ENCODE results near the gene ZBTB8A. TPM values are rescaled to one million over a fixed set of nuclear protein-coding genes. Genes with fewer than 3 reads are reported as not detected.

ZBTB8A gene
- total RNA-seq, 1 experiment from 2014 or later = 11.5 TPM

DNA sequence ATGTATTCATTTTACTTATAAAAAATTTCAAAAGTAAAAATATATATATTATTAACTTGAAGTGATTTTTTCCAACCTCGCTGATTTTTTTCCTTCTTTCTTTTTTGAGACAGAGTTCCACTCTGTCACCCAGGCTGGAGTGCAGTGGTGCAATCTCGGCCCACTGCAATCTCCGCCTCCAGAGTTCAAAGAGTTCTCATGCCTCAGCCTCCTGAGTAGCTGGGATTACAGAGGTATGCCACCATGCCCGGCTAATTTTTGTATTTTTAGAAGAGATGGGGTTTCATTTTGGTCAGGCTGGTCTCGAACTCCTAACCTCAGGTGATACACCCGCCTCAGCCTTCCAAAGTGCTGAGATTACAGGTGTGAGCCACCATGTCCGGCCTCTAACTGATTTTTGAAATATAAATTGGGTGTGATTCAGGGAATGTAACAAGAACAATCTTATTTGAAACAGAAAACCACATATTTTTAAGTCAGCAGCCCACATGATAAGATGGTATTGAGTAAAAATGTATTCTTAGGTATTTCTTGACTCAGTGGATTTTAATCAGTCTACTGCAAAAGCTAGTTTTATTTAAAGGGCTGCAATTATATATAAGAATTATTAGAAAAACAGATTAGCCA is 44.4 kb upstream of the ZBTB8A start:
- intact Hi-C loops (cut with micrococcal nuclease) = no loop called here
- no TSS peak for BruUV-seq (replicated peaks)
- CTCF ChIA-PET = interaction anchor here (0.6 to 0.7 kb wide), 2 partner anchors 25 to 561 kb away, joined by 3 to 7 read pairs; no protein-coding TSS in a partner anchor
- H3K4me3 Mint-ChIP-seq (ENCODE audit: unreplicated experiment) = no peak overlapping the region
- POLR2A ChIA-PET = interaction anchor here (1.4 kb wide), 1 partner anchor 14 kb away, joined by 5 read pairs; no protein-coding TSS in a partner anchor
- no peaks in the 10 kb centered on the region for H3K36me3 Mint-ChIP-seq (ENCODE audit: insufficient read depth, unreplicated experiment)
- TF ChIP-seq, protein P1, sequence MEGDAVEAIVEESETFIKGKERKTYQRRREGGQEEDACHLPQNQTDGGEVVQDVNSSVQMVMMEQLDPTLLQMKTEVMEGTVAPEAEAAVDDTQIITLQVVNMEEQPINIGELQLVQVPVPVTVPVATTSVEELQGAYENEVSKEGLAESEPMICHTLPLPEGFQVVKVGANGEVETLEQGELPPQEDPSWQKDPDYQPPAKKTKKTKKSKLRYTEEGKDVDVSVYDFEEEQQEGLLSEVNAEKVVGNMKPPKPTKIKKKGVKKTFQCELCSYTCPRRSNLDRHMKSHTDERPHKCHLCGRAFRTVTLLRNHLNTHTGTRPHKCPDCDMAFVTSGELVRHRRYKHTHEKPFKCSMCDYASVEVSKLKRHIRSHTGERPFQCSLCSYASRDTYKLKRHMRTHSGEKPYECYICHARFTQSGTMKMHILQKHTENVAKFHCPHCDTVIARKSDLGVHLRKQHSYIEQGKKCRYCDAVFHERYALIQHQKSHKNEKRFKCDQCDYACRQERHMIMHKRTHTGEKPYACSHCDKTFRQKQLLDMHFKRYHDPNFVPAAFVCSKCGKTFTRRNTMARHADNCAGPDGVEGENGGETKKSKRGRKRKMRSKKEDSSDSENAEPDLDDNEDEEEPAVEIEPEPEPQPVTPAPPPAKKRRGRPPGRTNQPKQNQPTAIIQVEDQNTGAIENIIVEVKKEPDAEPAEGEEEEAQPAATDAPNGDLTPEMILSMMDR (IDR thresholded peaks at IDR 0.05; ENCODE audit: unreplicated experiment) = no peak
- DNase-seq (ENCODE audit: unreplicated experiment) = no peak
- peak overlapping the region; percentile 54 for H3K27ac Mint-ChIP-seq (ENCODE audit: low read depth, unreplicated experiment)
- no peaks in the 10 kb centered on the region for H3K27me3 Mint-ChIP-seq (ENCODE audit: insufficient read depth, unreplicated experiment)
- peaks cover 11% of the 10 kb centered on the region for H3K4me1 Mint-ChIP-seq (ENCODE audit: insufficient read depth, unreplicated experiment)
- no peaks in the 10 kb centered on the region for H3K9me3 Mint-ChIP-seq (ENCODE audit: unreplicated experiment)

DNA sequence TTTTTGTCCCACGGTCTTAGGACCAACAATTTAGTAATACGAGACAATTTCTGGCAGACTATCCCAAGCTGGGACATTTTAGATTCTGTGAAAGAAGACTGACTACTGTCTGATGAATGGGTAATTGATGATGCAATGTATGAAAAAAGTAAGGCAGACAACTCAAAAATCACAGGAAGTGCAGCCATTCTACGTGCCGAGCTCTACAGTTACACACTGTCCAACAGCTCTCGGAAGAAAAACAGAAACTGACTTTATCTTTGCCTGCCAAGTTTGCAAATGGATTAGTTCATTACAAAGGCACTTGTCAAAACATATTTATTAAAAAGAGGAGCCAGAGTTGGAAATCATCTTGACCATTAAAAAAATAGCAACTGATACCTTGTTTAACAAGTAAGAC is 43.1 kb upstream of the ZBTB8A start:
- intact Hi-C loops (cut with micrococcal nuclease) = no loop called here
- no TSS peak for BruUV-seq (replicated peaks)
- Mint-ChIP-seq H3K9me3 (ENCODE audit: unreplicated experiment) (no peaks in the 10 kb centered on the region), H3K4me1 (ENCODE audit: insufficient read depth, unreplicated experiment) (peaks cover 11% of the 10 kb centered on the region), H3K36me3 (ENCODE audit: insufficient read depth, unreplicated experiment) (no peaks in the 10 kb centered on the region), H3K27me3 (ENCODE audit: insufficient read depth, unreplicated experiment) (no peaks in the 10 kb centered on the region), H3K27ac (ENCODE audit: low read depth, unreplicated experiment) (peak overlapping the region; percentile 21), H3K4me3 (ENCODE audit: unreplicated experiment) (peak overlapping the region; percentile 15)
- TF ChIP-seq, protein P1 (IDR thresholded peaks at IDR 0.05; ENCODE audit: unreplicated experiment) = no peak
- DNase-seq (ENCODE audit: unreplicated experiment) = peak; percentile 36
- CTCF ChIA-PET = interaction anchor here (1.0 to 2.0 kb wide), 2 partner anchors 15 to 25 kb away, joined by 4 to 10 read pairs; no protein-coding TSS in a partner anchor
- POLR2A ChIA-PET = interaction anchor here (1.4 kb wide), 1 partner anchor 15 kb away, joined by 5 read pairs; no protein-coding TSS in a partner anchor

DNA sequence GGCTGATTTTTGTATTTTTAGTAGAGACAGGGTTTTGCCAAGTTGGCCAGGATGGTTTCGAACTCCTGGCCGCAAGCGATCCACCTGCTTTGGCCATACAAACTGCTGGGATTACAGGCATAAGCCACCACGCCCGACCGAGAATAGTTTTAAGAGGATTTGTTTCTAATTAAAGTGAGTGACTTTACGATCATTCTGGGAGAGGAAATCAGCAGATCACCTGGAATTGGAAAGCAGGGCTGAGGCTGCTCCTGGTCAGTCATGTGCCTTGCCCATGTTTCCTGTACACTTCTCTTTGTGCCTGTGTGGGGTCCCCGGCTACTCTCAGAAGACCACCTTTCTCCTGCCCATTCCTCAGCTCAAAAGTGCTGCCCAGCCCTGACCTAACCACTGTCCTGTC is 40.5 kb upstream of the ZBTB8A start:
- no TSS peak for BruUV-seq (replicated peaks)
- Mint-ChIP-seq H3K4me3 (ENCODE audit: unreplicated experiment) (no peak overlapping the region), H3K9me3 (ENCODE audit: unreplicated experiment) (no peaks in the 10 kb centered on the region), H3K4me1 (ENCODE audit: insufficient read depth, unreplicated experiment) (peaks cover 18% of the 10 kb centered on the region), H3K27ac (ENCODE audit: low read depth, unreplicated experiment) (peak overlapping the region; percentile 82), H3K27me3 (ENCODE audit: insufficient read depth, unreplicated experiment) (no peaks in the 10 kb centered on the region), H3K36me3 (ENCODE audit: insufficient read depth, unreplicated experiment) (no peaks in the 10 kb centered on the region)
- no peak for DNase-seq (ENCODE audit: unreplicated experiment)
- POLR2A ChIA-PET = interaction anchor here (0.6 to 1.5 kb wide), 3 partner anchors 105 to 298 kb away, joined by 3 to 4 read pairs (median 4); partner anchors contain the start of gene BSDC1
- CTCF ChIA-PET = interaction anchor here (0.8 to 1.2 kb wide), 2 partner anchors 13 to 17 kb away, joined by 3 read pairs; no protein-coding TSS in a partner anchor
- TF ChIP-seq, protein P1 (IDR thresholded peaks at IDR 0.05; ENCODE audit: unreplicated experiment) = no peak
- intact Hi-C loops (cut with micrococcal nuclease) = no loop called here

DNA sequence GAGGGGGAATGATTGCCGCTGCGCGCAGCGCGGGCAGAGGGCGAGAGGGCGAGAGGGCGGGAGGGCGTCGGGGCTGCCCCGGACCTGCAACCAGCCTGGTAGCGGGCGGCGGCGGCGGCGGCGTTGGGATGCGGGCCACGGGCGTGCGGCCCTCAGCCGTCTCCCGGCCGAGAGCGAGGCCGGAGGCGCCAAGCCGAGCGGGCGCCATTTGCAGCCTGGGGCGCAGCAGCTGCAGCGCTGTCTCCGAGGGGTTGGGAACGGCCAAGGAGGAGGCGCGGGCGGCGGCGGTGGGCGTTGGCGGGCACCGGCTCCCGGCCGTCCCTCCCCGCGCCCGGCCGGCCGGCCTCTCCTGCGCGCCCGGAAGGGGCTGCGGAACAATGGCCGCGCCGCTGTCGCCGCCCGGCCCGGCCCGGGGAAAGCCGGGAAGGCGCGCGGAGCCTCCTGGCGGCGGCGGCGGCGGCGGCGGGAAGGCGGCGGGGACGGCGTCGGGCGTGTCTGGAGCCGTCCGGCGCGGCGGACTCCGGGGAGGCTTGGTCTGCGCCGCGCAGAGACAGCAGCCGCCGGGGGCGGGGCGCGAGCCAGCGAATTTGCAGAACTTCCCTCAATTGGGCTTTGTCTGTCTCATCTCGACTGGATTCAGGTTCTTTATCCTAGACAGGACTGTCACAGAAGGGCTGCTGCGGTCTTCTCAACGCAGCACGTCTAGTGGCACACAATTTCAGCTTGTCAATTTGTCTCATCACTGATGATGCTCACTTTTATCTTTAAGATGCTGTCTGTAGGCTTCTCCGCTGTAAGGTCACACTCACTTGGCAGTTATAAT is 38.6 kb upstream of the ZBTB8A start:
- POLR2A ChIA-PET = interaction anchor here (0.5 to 3.4 kb wide), 3 partner anchors 107 to 155 kb away, joined by 4 to 14 read pairs (median 4); partner anchors contain the start of genes BSDC1, RBBP4 and ZBTB8OS
- Mint-ChIP-seq H3K9me3 (ENCODE audit: unreplicated experiment) (no peaks in the 10 kb centered on the region), H3K27me3 (ENCODE audit: insufficient read depth, unreplicated experiment) (no peaks in the 10 kb centered on the region), H3K4me3 (ENCODE audit: unreplicated experiment) (peak overlapping the region; percentile 90), H3K4me1 (ENCODE audit: insufficient read depth, unreplicated experiment) (peaks cover 12% of the 10 kb centered on the region), H3K27ac (ENCODE audit: low read depth, unreplicated experiment) (peak overlapping the region; percentile 91), H3K36me3 (ENCODE audit: insufficient read depth, unreplicated experiment) (no peaks in the 10 kb centered on the region)
- BruUV-seq (replicated peaks) = TSS peak; percentile 53
- intact Hi-C loops (cut with micrococcal nuclease) = loop anchor here (1.0 kb wide), 1 partner anchor 52 kb away; no protein-coding TSS in a partner anchor
- TF ChIP-seq, protein P1 (IDR thresholded peaks at IDR 0.05; ENCODE audit: unreplicated experiment) = no peak
- CTCF ChIA-PET = interaction anchor here (0.8 to 1.1 kb wide), 2 partner anchors 52 to 100 kb away, joined by 3 read pairs; no protein-coding TSS in a partner anchor
- peak; percentile 67 for DNase-seq (ENCODE audit: unreplicated experiment)
